SK-N-SH (cell line): ENCODE measurements around the gene SPDYA. TPM values are rescaled to one million over a fixed set of nuclear protein-coding genes. Genes with fewer than 3 reads are reported as not detected.

Experiments used
- CTCF ChIA-PET: fragments of 300-600, 350-600 bp; formaldehyde crosslinking; extraction: SDS; loops from one replicate; lab custom pipeline; 2021; lab: Yijun Ruan, JAX
- POLR2A ChIA-PET: fragments of 350-600 bp; sonication (Branson Sonifier 250); formaldehyde crosslinking; extraction: SDS; loops from one replicate; lab custom pipeline; 2020; ENCODE audit warnings: antibody characterized with exemption, inconsistent platforms; lab: Yijun Ruan, JAX
- DNase-seq: peaks from one replicate; pipeline ENCODE4 v3.0.0; 2012
- H2AFZ ChIP-seq: fragments of 200-600 bp; sonication (generic); 2 replicates; pipeline ENCODE4 v1.8.1; 2016; ENCODE audit warnings: antibody characterized with exemption, mild to moderate bottlenecking, low read depth
- H3F3A ChIP-seq: fragments of 200-600 bp; sonication (generic); replicated peaks from 2 replicates; pipeline ENCODE3; 2016; ENCODE audit warnings: antibody characterized with exemption, mild to moderate bottlenecking; ENCODE audit not compliant: insufficient read depth
- H3K27ac ChIP-seq, 2 experiments: fragments of 200-500 bp in 1 of 2; fragments of 200-600 bp in 1 of 2; sonication (Bioruptor generic) in 1 of 2; sonication (generic), shearing (Covaris generic) in 1 of 2; 2 replicates each; pipeline versions ENCODE4 v1.5.1 to v1.6.1; 2014 to 2016; ENCODE audit warnings: low read depth in 2 of 2, inconsistent platforms in 1 of 2, low read length in 1 of 2, mild to moderate bottlenecking in 1 of 2, mixed read lengths in 1 of 2
- H3K27me3 ChIP-seq: fragments of 200-600 bp; sonication (generic), shearing (Covaris generic); 2 replicates; pipeline ENCODE4 v1.6.1; 2016; ENCODE audit warnings: mixed run types; ENCODE audit not compliant: insufficient read depth
- H3K36me3 ChIP-seq, 2 experiments: fragments of 200-500 bp in 1 of 2; fragments of 200-600 bp in 1 of 2; sonication (Bioruptor generic) in 1 of 2; sonication (generic) in 1 of 2; replicated peaks in 1 of 2; 2 replicates each; pipeline versions ENCODE3 to v1.5.1; 2014 to 2016; ENCODE audit warnings: low read length in 1 of 2, mild to moderate bottlenecking in 1 of 2; ENCODE audit not compliant: insufficient read depth in 2 of 2, control insufficient read depth in 1 of 2
- H3K4me1 ChIP-seq, 2 experiments: fragments of 200-500 bp in 1 of 2; fragments of 200-600 bp in 1 of 2; sonication (Bioruptor generic) in 1 of 2; sonication (generic), shearing (Covaris generic) in 1 of 2; 2 replicates each; pipeline versions ENCODE4 v1.5.1 to v1.6.1; 2014 to 2016; ENCODE audit warnings: low read depth in 1 of 2, low read length in 1 of 2, mixed run types in 1 of 2; ENCODE audit not compliant: insufficient read depth in 2 of 2, control insufficient read depth in 1 of 2
- H3K4me2 ChIP-seq: fragments of 200-600 bp; sonication (generic), shearing (Covaris generic); 2 replicates; pipeline ENCODE4 v1.6.1; 2017; ENCODE audit warnings: mixed run types
- H3K4me3 ChIP-seq, 2 experiments: fragments of 200-500 bp in 1 of 2; fragments of 200-600 bp in 1 of 2; sonication (Bioruptor generic) in 1 of 2; sonication (generic), shearing (Covaris generic) in 1 of 2; 2 replicates each; pipeline versions ENCODE4 v1.5.1 to v1.8.1; 2014 to 2016; ENCODE audit warnings: low read depth in 2 of 2, inconsistent platforms in 1 of 2, low read length in 1 of 2, mild to moderate bottlenecking in 1 of 2, mixed read lengths in 1 of 2, moderate library complexity in 1 of 2
- H3K79me2 ChIP-seq: fragments of 200-600 bp; sonication (generic); 2 replicates; pipeline ENCODE4 v1.8.1; 2017; ENCODE audit warnings: mild to moderate bottlenecking; ENCODE audit not compliant: insufficient read depth
- H3K9ac ChIP-seq: fragments of 200-600 bp; sonication (generic); 2 replicates; pipeline ENCODE4 v1.6.1; 2017; ENCODE audit warnings: mixed run types
- H3K9me2 ChIP-seq: fragments of 200-600 bp; sonication (generic); 2 replicates; pipeline ENCODE4 v1.6.1; 2017; ENCODE audit warnings: mixed run types
- H3K9me3 ChIP-seq: fragments of 200-600 bp; sonication (generic); 2 replicates; pipeline ENCODE4 v1.6.1; 2017; ENCODE audit warnings: mixed run types, mild to moderate bottlenecking, moderate library complexity
- H4K20me1 ChIP-seq: fragments of 200-600 bp; sonication (generic); 2 replicates; pipeline ENCODE4 v1.6.1; 2017; ENCODE audit warnings: mild to moderate bottlenecking, mixed run types; ENCODE audit not compliant: insufficient read depth
- CHD2 ChIP-seq: fragments of 150-350 bp; IDR thresholded peaks from 2 replicates; pipeline ENCODE4 v1.6.1; 2018; ENCODE audit warnings: low read length; ENCODE audit not compliant: partially characterized antibody
- ELF1 ChIP-seq: IDR thresholded peaks from 2 replicates; pipeline ENCODE4 v1.4.0; 2012
- EP300 ChIP-seq, 2 experiments: IDR thresholded peaks; 2 replicates each; pipeline versions ENCODE4 v1.4.0 to v1.6.1; 2012; ENCODE audit warnings: borderline replicate concordance in 1 of 2, low read depth in 1 of 2, low read length in 1 of 2
- EZH2phosphoT487 ChIP-seq: fragments of 200-600 bp; sonication (generic); IDR thresholded peaks from 2 replicates; pipeline ENCODE4 v1.6.1; 2017; ENCODE audit warnings: low read depth, mixed run types, mild to moderate bottlenecking, antibody characterized with exemption, moderate library complexity, borderline replicate concordance
- FOXM1 ChIP-seq: IDR thresholded peaks from 2 replicates; pipeline ENCODE4 v1.4.0; 2012; ENCODE audit warnings: low read depth, mild to moderate bottlenecking
- GATA2 ChIP-seq: sonication (generic); formaldehyde crosslinking; IDR thresholded peaks from 2 replicates; pipeline ENCODE4 v1.5.0; 2020; ENCODE audit warnings: mild to moderate bottlenecking, missing genetic modification reagents
- JUND ChIP-seq: IDR thresholded peaks from 2 replicates; pipeline ENCODE4 v1.4.0; 2012
- MXI1 ChIP-seq: IDR thresholded peaks from 2 replicates; pipeline ENCODE4 v1.6.1; 2012; ENCODE audit warnings: mild to moderate bottlenecking, low read depth, low read length, improper control_type of control experiment
- NFIC ChIP-seq: IDR thresholded peaks from 2 replicates; pipeline ENCODE4 v1.4.0; 2012; ENCODE audit warnings: borderline replicate concordance
- NRF1 ChIP-seq: IDR thresholded peaks from 2 replicates; pipeline ENCODE4 v1.6.1; 2012; ENCODE audit warnings: low read depth, mild to moderate bottlenecking, low read length
- PBX3 ChIP-seq: IDR thresholded peaks from 2 replicates; pipeline ENCODE4; 2012
- RCOR1 ChIP-seq: fragments of 150-350 bp; IDR thresholded peaks from 2 replicates; pipeline ENCODE4 v1.6.1; 2017; ENCODE audit warnings: antibody characterized with exemption, low read length
- RFX5 ChIP-seq: IDR thresholded peaks from 2 replicates; pipeline ENCODE4 v1.6.1; 2012; ENCODE audit warnings: mild to moderate bottlenecking, improper control_type of control experiment, low read length
- SIN3A ChIP-seq: IDR thresholded peaks from 2 replicates; pipeline ENCODE4 v1.6.1; 2012; ENCODE audit warnings: low read depth, mild to moderate bottlenecking, low read length, moderate library complexity, borderline replicate concordance
- TCF12 ChIP-seq: IDR thresholded peaks from 2 replicates; pipeline ENCODE4 v1.4.0; 2012
- WGBS: methylation state at CpG from one replicate; pipeline ENCODE4 v1.1.6; 2017; ENCODE audit warnings: low lambda C conversion rate; 5-methylcytosine and 5-hydroxymethylcytosine counted together
- polyA plus RNA-seq, 3 experiments: library from polyadenylated mRNA; depleted of rRNA; stranded (reverse); fragments of >200 nt; gene quantifications; 2 replicates each; pipeline ENCODE4 v1.2.3, GENCODE V29; 2012
- TF ChIP-seq, protein P1 (sequence below): IDR thresholded peaks from 2 replicates; pipeline ENCODE4 v1.4.0; 2012; ENCODE audit warnings: low read depth, borderline replicate concordance
- TF ChIP-seq, protein P2 (sequence below): IDR thresholded peaks from 2 replicates; pipeline ENCODE4 v1.4.0; 2012; ENCODE audit warnings: low read depth

The SPDYA gene
- polyA plus RNA-seq, 1 of the 3 experiments (the other 2 are of a cell fraction), result not detected

DNA sequence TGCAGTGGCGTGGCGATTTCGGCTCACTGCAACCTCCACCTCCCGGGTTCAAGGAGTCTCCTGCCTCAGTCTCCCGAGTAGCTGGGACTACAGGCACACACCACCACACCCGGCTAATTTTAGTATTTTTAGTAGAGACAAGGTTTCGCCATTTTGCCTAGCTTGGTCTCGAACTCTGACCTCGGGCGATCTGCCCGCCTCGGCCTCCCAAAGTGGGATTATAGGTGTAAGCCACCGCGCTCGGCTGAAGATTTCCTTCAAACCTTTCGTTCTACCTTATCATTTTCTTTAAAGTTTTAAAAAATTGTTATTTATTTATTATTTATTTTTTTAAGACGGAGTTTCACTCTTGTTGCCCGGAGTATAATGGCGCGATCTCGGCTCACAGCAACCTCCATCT is 82.9 kb downstream of the SPDYA start:
- POLR2A ChIA-PET, result interaction anchor here (1.2 kb wide), 1 partner anchor 24 kb away, joined by 13 read pairs; the partner anchor contains the start of gene TRMT61B
- no peak overlapping the region for H3K4me3 ChIP-seq
- peaks cover 41% of the 10 kb centered on the region for H3K79me2 ChIP-seq
- TF ChIP-seq GATA2 (CRISPR knock-in tag) (no peak), MXI1 (no peak), PBX3 (no peak), RCOR1 (no peak), NFIC (no peak), RFX5 (no peak), TCF12 (no peak), ELF1 (no peak), CHD2 (no peak), JUND (no peak), NRF1 (no peak), FOXM1 (no peak), EP300 (IDR thresholded peaks at IDR 0.05; ENCODE audit: borderline replicate concordance in 1 of 2, low read depth in 1 of 2, low read length in 1 of 2) (no peak), SIN3A (no peak), EZH2phosphoT487 (no peak)
- TF ChIP-seq, protein P1, sequence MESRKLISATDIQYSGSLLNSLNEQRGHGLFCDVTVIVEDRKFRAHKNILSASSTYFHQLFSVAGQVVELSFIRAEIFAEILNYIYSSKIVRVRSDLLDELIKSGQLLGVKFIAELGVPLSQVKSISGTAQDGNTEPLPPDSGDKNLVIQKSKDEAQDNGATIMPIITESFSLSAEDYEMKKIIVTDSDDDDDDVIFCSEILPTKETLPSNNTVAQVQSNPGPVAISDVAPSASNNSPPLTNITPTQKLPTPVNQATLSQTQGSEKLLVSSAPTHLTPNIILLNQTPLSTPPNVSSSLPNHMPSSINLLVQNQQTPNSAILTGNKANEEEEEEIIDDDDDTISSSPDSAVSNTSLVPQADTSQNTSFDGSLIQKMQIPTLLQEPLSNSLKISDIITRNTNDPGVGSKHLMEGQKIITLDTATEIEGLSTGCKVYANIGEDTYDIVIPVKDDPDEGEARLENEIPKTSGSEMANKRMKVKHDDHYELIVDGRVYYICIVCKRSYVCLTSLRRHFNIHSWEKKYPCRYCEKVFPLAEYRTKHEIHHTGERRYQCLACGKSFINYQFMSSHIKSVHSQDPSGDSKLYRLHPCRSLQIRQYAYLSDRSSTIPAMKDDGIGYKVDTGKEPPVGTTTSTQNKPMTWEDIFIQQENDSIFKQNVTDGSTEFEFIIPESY, result no peak
- TF ChIP-seq, protein P2, sequence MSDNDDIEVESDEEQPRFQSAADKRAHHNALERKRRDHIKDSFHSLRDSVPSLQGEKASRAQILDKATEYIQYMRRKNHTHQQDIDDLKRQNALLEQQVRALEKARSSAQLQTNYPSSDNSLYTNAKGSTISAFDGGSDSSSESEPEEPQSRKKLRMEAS, result no peak
- no peak overlapping the region for H2AFZ ChIP-seq
- H3K9me3 ChIP-seq, result no peaks in the 10 kb centered on the region
- H3F3A ChIP-seq, result peaks cover 3% of the 10 kb centered on the region
- WGBS, result 92% methylated on average over 21 of the region's 21 CpGs
- no peak overlapping the region for H3K4me2 ChIP-seq
- DNase-seq, result no peak
- H4K20me1 ChIP-seq, result peaks cover 35% of the 10 kb centered on the region
- CTCF ChIA-PET, result interaction anchor here (1.1 to 3.3 kb wide), 2 partner anchors 14 to 327 kb away, joined by 3 to 13 read pairs; no protein-coding TSS in a partner anchor
- H3K9me2 ChIP-seq, result no peaks in the 10 kb centered on the region
- H3K27ac ChIP-seq, result no peak overlapping the region
- H3K27me3 ChIP-seq, result no peaks in the 10 kb centered on the region
- peaks cover 20 to 30% of the 10 kb centered on the region in 2 experiments; a peak in 3 of 4 replicates for H3K4me1 ChIP-seq
- H3K9ac ChIP-seq, result no peak overlapping the region
- H3K36me3 ChIP-seq, result peaks cover 0 to 5% of the 10 kb centered on the region in 2 experiments
